ENCODE results near the gene E2F6. TPM values are rescaled to one million over a fixed set of nuclear protein-coding genes. Genes with fewer than 3 reads are reported as not detected.

The E2F6 gene
- total RNA-seq, 1 experiment from 2014 or later, result 25.6 TPM

DNA sequence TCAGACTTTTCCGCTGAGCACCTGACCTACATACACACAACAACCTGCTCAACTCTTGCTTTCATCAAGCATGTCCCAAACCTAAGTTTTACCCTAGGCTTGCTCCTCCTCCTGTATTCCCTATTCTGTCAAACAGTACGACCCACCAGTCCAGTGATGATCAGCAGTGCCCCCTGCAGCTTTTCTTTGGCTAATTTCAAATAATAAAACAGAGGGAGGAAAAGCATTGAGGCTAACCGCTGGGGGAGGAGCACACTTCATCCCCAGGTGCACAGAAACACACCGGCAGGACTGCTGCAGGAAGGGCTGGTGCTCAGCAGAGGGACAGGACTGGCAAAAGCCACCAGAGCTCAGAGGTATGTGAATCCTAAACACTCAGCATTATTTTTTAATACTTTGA lies 21.2 kb downstream of the E2F6 start:
- Mint-ChIP-seq H3K4me1 (ENCODE audit: low read depth, unreplicated experiment) (no peaks in the 10 kb centered on the region), H3K27me3 (ENCODE audit: unreplicated experiment) (no peaks in the 10 kb centered on the region), H3K27ac (ENCODE audit: unreplicated experiment) (no peak overlapping the region), H3K9me3 (ENCODE audit: low read depth, unreplicated experiment) (peaks cover 19% of the 10 kb centered on the region), H3K36me3 (ENCODE audit: insufficient read depth, unreplicated experiment) (peaks cover 60% of the 10 kb centered on the region), H3K4me3 (ENCODE audit: low read depth, unreplicated experiment) (no peak overlapping the region)
- DNase-seq, result no peak
- no TSS peak for BruUV-seq (replicated peaks)
- intact Hi-C loops (cut with micrococcal nuclease; ENCODE audit: unreplicated experiment), result no loop called here
- TF ChIP-seq, protein P1, sequence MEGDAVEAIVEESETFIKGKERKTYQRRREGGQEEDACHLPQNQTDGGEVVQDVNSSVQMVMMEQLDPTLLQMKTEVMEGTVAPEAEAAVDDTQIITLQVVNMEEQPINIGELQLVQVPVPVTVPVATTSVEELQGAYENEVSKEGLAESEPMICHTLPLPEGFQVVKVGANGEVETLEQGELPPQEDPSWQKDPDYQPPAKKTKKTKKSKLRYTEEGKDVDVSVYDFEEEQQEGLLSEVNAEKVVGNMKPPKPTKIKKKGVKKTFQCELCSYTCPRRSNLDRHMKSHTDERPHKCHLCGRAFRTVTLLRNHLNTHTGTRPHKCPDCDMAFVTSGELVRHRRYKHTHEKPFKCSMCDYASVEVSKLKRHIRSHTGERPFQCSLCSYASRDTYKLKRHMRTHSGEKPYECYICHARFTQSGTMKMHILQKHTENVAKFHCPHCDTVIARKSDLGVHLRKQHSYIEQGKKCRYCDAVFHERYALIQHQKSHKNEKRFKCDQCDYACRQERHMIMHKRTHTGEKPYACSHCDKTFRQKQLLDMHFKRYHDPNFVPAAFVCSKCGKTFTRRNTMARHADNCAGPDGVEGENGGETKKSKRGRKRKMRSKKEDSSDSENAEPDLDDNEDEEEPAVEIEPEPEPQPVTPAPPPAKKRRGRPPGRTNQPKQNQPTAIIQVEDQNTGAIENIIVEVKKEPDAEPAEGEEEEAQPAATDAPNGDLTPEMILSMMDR (IDR thresholded peaks at IDR 0.05; ENCODE audit: unreplicated experiment), result no peak
- CTCF ChIA-PET, result no interaction called here

DNA sequence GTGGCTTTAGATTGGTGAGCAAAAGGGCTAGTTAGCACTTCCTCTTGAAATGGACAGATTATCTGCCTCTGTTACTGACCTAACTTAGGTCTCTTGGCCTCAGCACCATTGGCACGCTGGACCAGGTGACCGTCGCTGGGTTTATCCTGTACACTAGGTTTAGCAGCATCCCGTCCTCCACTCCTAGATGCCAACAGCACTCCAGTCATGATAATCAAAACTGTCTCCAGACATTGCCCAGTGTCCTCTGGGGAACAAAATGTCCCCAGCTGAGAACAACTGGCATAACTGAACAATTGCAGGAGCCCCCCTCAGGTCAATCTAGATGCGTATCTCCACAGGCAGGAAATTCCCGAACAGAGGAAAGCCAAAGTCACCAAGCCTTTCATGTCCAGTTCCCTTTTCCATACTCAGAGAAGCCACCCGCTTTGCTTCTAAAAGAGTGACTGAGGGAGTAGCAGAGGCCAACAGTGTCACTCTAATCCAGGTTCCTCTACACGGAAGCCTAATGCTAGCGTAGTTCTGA lies 27.3 kb downstream of the E2F6 start:
- H3K4me1 Mint-ChIP-seq (ENCODE audit: low read depth, unreplicated experiment), result no peaks in the 10 kb centered on the region
- DNase-seq, result no peak
- intact Hi-C loops (cut with micrococcal nuclease; ENCODE audit: unreplicated experiment), result no loop called here
- no peak overlapping the region for H3K4me3 Mint-ChIP-seq (ENCODE audit: low read depth, unreplicated experiment)
- peaks cover 16% of the 10 kb centered on the region for H3K9me3 Mint-ChIP-seq (ENCODE audit: low read depth, unreplicated experiment)
- CTCF ChIA-PET, result no interaction called here
- H3K36me3 Mint-ChIP-seq (ENCODE audit: insufficient read depth, unreplicated experiment), result peaks cover 38% of the 10 kb centered on the region
- TF ChIP-seq, protein P1 (IDR thresholded peaks at IDR 0.05; ENCODE audit: unreplicated experiment), result no peak
- no peaks in the 10 kb centered on the region for H3K27me3 Mint-ChIP-seq (ENCODE audit: unreplicated experiment)
- H3K27ac Mint-ChIP-seq (ENCODE audit: unreplicated experiment), result no peak overlapping the region
- no TSS peak for BruUV-seq (replicated peaks)

- DNase-seq, result no peak
- Mint-ChIP-seq H3K27me3 (ENCODE audit: unreplicated experiment) (no peaks in the 10 kb centered on the region), H3K27ac (ENCODE audit: unreplicated experiment) (no peak overlapping the region), H3K4me3 (ENCODE audit: low read depth, unreplicated experiment) (no peak overlapping the region), H3K9me3 (ENCODE audit: low read depth, unreplicated experiment) (peaks cover 8% of the 10 kb centered on the region), H3K36me3 (ENCODE audit: insufficient read depth, unreplicated experiment) (peaks cover 27% of the 10 kb centered on the region), H3K4me1 (ENCODE audit: low read depth, unreplicated experiment) (no peaks in the 10 kb centered on the region)
- BruUV-seq (replicated peaks), result no TSS peak
- intact Hi-C loops (cut with micrococcal nuclease; ENCODE audit: unreplicated experiment), result no loop called here
- CTCF ChIA-PET, result no interaction called here
- TF ChIP-seq, protein P1 (IDR thresholded peaks at IDR 0.05; ENCODE audit: unreplicated experiment), result no peak
Measured at GRCh38 chr2:11437602-11438001, 28.4 kb downstream of the E2F6 start.

GRCh38 chr2:11435036-11435435 lies 30.9 kb downstream of the E2F6 start:
- Mint-ChIP-seq H3K36me3 (ENCODE audit: insufficient read depth, unreplicated experiment) (peaks cover 14% of the 10 kb centered on the region), H3K4me3 (ENCODE audit: low read depth, unreplicated experiment) (no peak overlapping the region), H3K9me3 (ENCODE audit: low read depth, unreplicated experiment) (peaks cover 1% of the 10 kb centered on the region), H3K27ac (ENCODE audit: unreplicated experiment) (no peak overlapping the region), H3K27me3 (ENCODE audit: unreplicated experiment) (no peaks in the 10 kb centered on the region), H3K4me1 (ENCODE audit: low read depth, unreplicated experiment) (no peaks in the 10 kb centered on the region)
- DNase-seq, result no peak
- intact Hi-C loops (cut with micrococcal nuclease; ENCODE audit: unreplicated experiment), result no loop called here
- no TSS peak for BruUV-seq (replicated peaks)
- CTCF ChIA-PET, result no interaction called here
- TF ChIP-seq, protein P1 (IDR thresholded peaks at IDR 0.05; ENCODE audit: unreplicated experiment), result no peak

All from Calu3 (cell line).